A673 (cell line): ENCODE measurements around the gene ARHGEF9. TPM values are rescaled to one million over a fixed set of nuclear protein-coding genes. Genes with fewer than 3 reads are reported as not detected.

Experiments
- BruUV-seq: library from RNA; stranded (reverse); fragments of 400-500 nt; replicated peaks from 2 replicates; lab custom pipeline; 2021; lab: Mats Ljungman, UMichigan
- CTCF ChIA-PET: fragments of 300-600 bp; sonication (Branson Sonifier 250); formaldehyde crosslinking; loops from one replicate; lab custom pipeline; 2022; ENCODE audit warnings: antibody characterized with exemption; lab: Charles Lee
- POLR2A ChIA-PET: fragments of 300-600 bp; sonication (Branson Sonifier 250); formaldehyde crosslinking; loops from one replicate; lab custom pipeline; 2022; ENCODE audit warnings: antibody characterized with exemption; ENCODE audit not compliant: low non-redundant PET; lab: Charles Lee
- DNase-seq: peaks from one replicate; pipeline ENCODE4 v3.0.0-alpha.2; 2015; ENCODE audit warnings: low spot score
- H3K27ac ChIP-seq: fragments of 200-600 bp; sonication (generic); 2 replicates; pipeline ENCODE4 v1.5.1; 2016; ENCODE audit warnings: mixed run types, low read depth, mild to moderate bottlenecking, mixed read lengths, antibody characterized with exemption, low read length; ENCODE audit not compliant: poor library complexity, severe bottlenecking
- H3K27me3 ChIP-seq: fragments of 200-600 bp; sonication (generic); replicated peaks from 2 replicates; pipeline ENCODE4 v1.6.1; 2017; ENCODE audit warnings: mixed run types, low read depth, mild to moderate bottlenecking, mixed read lengths, antibody characterized with exemption, low read length; ENCODE audit not compliant: insufficient read depth, poor library complexity
- H3K36me3 ChIP-seq: fragments of 200-600 bp; sonication (generic); 2 replicates; pipeline ENCODE4 v1.6.1; 2016; ENCODE audit warnings: mixed run types, mild to moderate bottlenecking, mixed read lengths, antibody characterized with exemption, low read length; ENCODE audit not compliant: insufficient read depth, poor library complexity, severe bottlenecking
- H3K4me1 ChIP-seq: fragments of 200-600 bp; sonication (generic); 2 replicates; pipeline ENCODE4 v1.6.1; 2017; ENCODE audit warnings: mixed run types, mild to moderate bottlenecking, mixed read lengths, antibody characterized with exemption, low read length; ENCODE audit not compliant: insufficient read depth, poor library complexity, severe bottlenecking
- H3K4me3 ChIP-seq: fragments of 200-600 bp; sonication (generic); 2 replicates; pipeline ENCODE4 v1.5.1; 2016; ENCODE audit warnings: low read depth, mixed run types, mild to moderate bottlenecking, mixed read lengths, low read length; ENCODE audit not compliant: poor library complexity, severe bottlenecking
- H3K9me3 ChIP-seq: fragments of 200-600 bp; sonication (generic); 2 replicates; pipeline ENCODE4 v1.6.1; 2016; ENCODE audit warnings: mixed run types, low read depth, mild to moderate bottlenecking, mixed read lengths, antibody characterized with exemption, low read length; ENCODE audit not compliant: poor library complexity, severe bottlenecking
- EZH2 ChIP-seq: fragments of 200-600 bp; sonication (generic); IDR thresholded peaks from 2 replicates; pipeline ENCODE4 v1.6.1; 2017; ENCODE audit warnings: borderline replicate concordance, low read depth, mild to moderate bottlenecking, mixed read lengths, antibody characterized with exemption, low read length; ENCODE audit not compliant: poor library complexity, severe bottlenecking
- intact Hi-C: fragments of 100-400 bp; cut with micrococcal nuclease; formaldehyde crosslinking; loops from one replicate; pipeline ENCODE4 v1.10.0; 2022; ENCODE audit not compliant: unreplicated experiment
- total RNA-seq: library from RNA; stranded (reverse); gene quantifications from 2 replicates; pipeline ENCODE4 v1.2.3, GENCODE V29; 2021
- TF ChIP-seq, protein P1 (sequence below): fragments of 300-800, 200-600 bp; sonication (generic); conservative IDR thresholded peaks from 2 replicates; pipeline ENCODE4 v1.5.1; 2017; ENCODE audit warnings: low read depth, mild to moderate bottlenecking, antibody characterized with exemption, low read length, moderate library complexity, mixed read lengths

Gene ARHGEF9
- total RNA-seq, 1 experiment from 2014 or later = 10.3 TPM

DNA sequence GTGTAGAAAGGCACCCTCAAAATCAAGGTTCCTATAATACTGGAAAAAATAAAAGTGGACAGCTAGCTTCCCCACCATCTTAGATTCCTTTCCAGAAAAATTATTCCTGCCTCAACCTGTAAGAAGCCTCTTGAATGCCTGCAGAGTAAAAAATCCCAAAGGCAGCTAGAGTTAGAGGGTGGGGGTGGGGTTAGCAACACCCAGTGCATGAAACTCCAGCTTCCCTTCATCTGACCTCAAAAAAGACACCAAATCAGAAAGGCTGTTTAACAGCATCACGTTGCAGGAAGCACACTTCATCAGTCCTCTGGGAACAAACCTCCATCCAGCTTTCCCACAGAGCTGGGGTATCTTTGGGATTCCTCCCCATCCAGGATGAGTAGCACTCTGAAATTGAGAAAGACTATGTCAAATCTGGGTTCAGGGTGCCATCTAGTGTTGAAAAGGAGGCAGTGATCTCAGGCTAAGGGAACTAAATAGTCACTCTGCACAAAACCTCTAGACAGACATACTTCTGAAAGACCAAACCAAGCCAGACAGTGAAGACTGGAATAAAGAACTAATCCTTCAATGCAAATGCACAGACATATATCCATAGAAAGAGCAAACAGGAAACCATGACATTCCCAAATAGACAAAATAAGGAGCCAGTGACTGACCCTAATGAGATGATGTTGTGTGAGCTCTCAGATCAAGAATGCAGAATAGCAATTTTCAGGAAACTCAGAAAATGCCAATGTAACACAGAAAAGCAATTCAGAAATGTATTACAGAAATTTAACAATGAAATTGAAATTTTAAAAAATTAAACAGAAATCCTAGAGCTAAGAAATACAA is 97.9 kb downstream of the ARHGEF9 start:
- intact Hi-C loops = no loop called here
- H3K9me3 ChIP-seq = peaks cover 5% of the 10 kb centered on the region

DNA sequence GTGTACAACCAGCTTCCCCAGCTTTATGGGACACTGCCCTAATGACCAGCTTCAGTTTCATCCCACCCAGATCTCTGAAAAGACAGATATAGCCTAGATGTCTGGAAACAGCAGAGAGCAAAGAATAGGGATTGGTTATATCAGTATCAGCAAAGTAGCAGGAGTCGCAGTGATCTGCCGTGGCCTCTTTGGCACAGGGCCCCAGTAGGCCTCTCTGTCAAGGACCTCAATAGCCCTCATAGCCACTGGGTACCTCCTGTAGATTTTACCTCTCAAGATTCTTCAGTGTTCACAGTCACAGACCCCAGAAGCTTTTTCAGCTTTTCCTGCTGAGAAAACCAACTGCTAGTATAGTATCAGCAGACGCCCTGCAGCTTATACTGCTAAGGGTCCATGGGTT is 104.6 kb downstream of the ARHGEF9 start:
- TF ChIP-seq, protein P1, sequence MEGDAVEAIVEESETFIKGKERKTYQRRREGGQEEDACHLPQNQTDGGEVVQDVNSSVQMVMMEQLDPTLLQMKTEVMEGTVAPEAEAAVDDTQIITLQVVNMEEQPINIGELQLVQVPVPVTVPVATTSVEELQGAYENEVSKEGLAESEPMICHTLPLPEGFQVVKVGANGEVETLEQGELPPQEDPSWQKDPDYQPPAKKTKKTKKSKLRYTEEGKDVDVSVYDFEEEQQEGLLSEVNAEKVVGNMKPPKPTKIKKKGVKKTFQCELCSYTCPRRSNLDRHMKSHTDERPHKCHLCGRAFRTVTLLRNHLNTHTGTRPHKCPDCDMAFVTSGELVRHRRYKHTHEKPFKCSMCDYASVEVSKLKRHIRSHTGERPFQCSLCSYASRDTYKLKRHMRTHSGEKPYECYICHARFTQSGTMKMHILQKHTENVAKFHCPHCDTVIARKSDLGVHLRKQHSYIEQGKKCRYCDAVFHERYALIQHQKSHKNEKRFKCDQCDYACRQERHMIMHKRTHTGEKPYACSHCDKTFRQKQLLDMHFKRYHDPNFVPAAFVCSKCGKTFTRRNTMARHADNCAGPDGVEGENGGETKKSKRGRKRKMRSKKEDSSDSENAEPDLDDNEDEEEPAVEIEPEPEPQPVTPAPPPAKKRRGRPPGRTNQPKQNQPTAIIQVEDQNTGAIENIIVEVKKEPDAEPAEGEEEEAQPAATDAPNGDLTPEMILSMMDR = no peak
- TF ChIP-seq EZH2 = no peak
- POLR2A ChIA-PET = no interaction called here
- BruUV-seq = no TSS peak
- intact Hi-C loops = no loop called here
- Histone ChIP-seq H3K27ac (no peak overlapping the region), H3K36me3 (no peaks in the 10 kb centered on the region), H3K27me3 (no peaks in the 10 kb centered on the region), H3K4me1 (no peaks in the 10 kb centered on the region), H3K4me3 (no peak overlapping the region), H3K9me3 (peaks cover 3% of the 10 kb centered on the region)
- DNase-seq = no peak
- CTCF ChIA-PET = no interaction called here

More for the DNA sequence above, 97.9 kb downstream of the ARHGEF9 start:
- no peaks in the 10 kb centered on the region for H3K4me1 ChIP-seq
- TF ChIP-seq, protein P1 = peak; percentile 73
- no peak for TF ChIP-seq EZH2
- no peaks in the 10 kb centered on the region for H3K27me3 ChIP-seq
- H3K27ac ChIP-seq = no peak overlapping the region
- no TSS peak for BruUV-seq
- peak; percentile 44 for DNase-seq
- POLR2A ChIA-PET = no interaction called here
- H3K4me3 ChIP-seq = no peak overlapping the region
- CTCF ChIA-PET = interaction anchor here (0.6 kb wide), 1 partner anchor 11 kb away, joined by 3 read pairs; no protein-coding TSS in a partner anchor
- no peaks in the 10 kb centered on the region for H3K36me3 ChIP-seq

DNA sequence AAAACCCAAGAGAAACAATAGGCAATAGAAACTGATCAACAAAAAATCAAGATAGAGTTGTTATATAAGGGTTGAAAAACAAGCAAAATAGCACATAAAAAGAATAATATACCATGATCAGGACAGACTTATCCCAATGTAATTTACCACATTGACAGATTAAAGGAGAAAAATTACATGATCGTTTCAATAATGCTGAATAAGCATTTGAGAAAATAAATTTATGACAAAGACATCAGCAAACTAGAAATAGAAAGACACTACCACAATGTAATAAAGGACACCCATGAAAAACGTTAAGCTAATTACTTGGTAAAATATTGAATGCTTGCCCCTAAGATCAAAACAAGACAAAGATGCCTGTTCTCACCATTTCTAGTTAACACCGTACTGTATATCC is 105.6 kb downstream of the ARHGEF9 start:
- no peak overlapping the region for H3K27ac ChIP-seq
- no peaks in the 10 kb centered on the region for H3K4me1 ChIP-seq
- CTCF ChIA-PET = no interaction called here
- no peaks in the 10 kb centered on the region for H3K36me3 ChIP-seq
- peaks cover 3% of the 10 kb centered on the region for H3K9me3 ChIP-seq
- POLR2A ChIA-PET = no interaction called here
- H3K4me3 ChIP-seq = no peak overlapping the region
- H3K27me3 ChIP-seq = no peaks in the 10 kb centered on the region
- no TSS peak for BruUV-seq
- TF ChIP-seq, protein P1 = no peak
- TF ChIP-seq EZH2 = no peak
- intact Hi-C loops = no loop called here
- no peak for DNase-seq
